GM19463 (cell line): ENCODE measurements around the gene DYRK1A.

Experiments used
- ATAC-seq: cut with Tn5 transposase; IDR thresholded peaks from one replicate; pipeline ENCODE4 v1.9.1; 2021; ENCODE audit warnings: mild to moderate bottlenecking, moderate library complexity; ENCODE audit not compliant: unreplicated experiment

Gene DYRK1A

DNA sequence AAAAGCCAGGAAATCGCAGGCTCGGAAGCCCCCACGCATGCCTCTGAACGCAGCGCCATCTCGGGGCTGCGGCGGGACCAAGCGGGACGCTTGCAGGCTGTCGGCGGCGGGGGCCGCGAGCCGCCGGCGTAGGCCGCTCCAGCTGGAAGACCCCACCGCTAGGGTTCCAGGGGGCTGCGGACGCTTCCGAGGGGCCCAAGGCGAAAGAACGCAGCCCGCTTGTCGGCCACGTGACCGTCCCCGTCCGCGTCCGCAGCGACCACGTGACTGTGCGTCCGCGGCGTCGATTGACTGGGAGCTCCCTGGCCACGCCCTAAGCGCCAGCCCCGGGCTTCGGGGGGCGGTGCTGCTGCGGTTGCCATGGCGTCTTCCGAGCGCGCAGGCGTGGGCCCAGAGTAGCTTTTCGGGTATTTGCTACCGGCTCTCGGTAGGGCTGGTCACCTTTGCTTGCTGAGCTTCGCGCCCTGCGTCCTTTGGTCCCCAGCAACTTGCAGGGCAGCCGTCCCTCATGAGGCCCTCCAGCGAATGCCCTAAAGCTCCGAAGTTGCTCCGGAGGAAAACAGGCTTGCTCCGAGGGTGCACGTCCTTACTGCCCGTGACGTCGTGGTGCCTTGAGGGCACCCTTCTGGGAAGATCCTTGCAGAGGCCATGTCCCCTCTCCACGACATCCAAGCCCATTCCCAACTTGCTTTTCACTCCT lies 197.2 kb downstream of the DYRK1A start:
- ATAC-seq, result peak; percentile 91

- ATAC-seq, result peak; percentile 41
Observed at GRCh38 chr21:37564341-37564923, 197.9 kb downstream of the DYRK1A start.

DNA sequence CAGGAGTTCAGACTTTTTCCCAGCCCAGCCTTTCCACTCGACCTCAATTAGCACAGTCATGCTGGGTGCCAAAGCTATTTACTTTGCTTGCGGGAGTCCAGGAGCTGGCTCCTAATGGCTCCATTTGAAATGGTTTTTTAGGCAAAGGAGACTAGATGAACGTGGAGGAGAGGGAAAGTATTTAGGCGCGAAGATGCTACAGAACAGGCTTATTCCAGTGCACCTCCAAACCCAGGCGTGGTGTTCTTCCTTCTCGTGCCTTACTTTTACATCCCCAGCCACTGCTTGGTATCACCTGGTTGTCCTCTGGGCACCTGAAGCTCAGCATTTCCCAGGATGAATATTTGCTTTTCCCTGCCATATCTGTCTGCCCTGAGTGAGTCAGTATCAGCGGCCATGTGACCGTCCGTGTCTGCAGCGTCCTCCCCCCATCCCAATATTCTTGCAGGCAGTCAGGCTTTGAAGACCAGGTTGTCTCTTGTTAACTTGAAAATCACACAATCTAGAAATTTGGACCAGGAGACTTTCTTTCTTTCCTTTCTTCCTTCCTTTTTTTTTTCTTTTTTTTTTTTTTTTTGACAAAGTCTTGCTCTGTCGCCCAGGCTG lies 198.5 kb downstream of the DYRK1A start:
- ATAC-seq, result no peak

GRCh38 chr21:37565530-37566223 lies 199.1 kb downstream of the DYRK1A start:
- ATAC-seq, result no peak

- no peak for ATAC-seq
Observed at GRCh38 chr21:37566790-37567615, 200.4 kb downstream of the DYRK1A start.

DNA sequence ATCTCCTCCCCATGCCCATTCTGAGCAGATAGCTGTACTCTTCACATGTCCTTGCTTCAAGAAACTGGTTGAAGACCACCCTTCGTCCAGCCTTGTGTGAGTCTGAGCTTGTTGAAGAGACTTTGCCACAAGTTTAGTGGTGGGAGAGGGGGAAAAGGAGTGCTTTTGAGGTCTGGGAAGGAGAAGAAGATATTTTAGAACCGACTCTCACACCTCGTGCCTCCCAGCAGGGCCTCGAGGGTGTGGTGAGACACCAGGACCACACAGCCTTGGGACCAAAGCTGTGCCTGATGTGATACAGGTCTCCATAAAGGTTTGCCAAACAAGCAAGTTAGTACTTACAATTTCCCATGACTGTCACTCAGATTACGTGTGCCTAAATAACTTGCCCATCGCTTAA lies 201.8 kb downstream of the DYRK1A start:
- no peak for ATAC-seq

- ATAC-seq, result no peak
Observed at GRCh38 chr21:37568916-37569315, 202.3 kb downstream of the DYRK1A start.

DNA sequence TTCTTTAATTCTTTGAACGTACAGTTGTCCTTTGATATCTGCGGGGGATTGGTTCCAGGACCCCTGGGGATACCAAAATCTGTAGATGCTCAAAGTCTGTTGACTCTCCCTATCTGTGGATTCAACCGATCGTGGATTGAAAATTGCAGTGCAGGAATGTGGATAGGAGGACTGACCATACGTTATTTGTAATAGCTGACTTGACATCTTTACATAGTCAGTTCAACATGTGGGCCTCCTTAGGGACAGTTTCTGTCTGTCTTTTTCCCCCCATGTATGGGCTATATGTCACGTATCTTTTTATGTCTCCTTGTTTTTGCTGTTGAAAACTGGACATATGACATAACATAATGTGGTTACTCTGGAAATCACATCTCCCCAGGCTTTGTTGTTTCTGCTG lies 204.9 kb downstream of the DYRK1A start:
- no peak for ATAC-seq

- no peak for ATAC-seq
Observed at GRCh38 chr21:37574316-37574715, 207.7 kb downstream of the DYRK1A start.

GRCh38 chr21:37574751-37575150 lies 208.2 kb downstream of the DYRK1A start:
- no peak for ATAC-seq

DNA sequence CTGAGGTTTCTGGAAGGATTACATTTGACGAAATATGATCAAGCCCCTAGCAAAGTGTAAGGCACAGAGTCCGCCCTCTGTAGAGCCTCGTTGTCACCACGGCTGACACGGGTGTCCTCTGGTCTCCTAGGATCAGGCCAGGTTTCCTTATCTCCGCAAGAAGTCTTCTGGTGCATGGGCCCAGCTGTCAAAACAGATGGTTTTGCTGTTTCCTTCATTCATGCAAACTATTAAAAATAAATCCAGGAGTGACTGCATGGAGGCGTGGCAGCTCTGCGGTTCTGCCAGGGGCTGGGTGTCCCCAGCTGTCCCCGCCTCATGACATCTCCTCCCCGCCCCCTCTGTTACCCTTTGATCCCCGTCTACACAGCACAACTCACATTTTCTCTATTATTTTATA lies 209.0 kb downstream of the DYRK1A start:
- no peak for ATAC-seq
